Stimulated activated CD4-positive, alpha-beta T cell treated with anti-CD3 and anti-CD28 coated beads, TNF-alpha, amount 100 ng/mL, for 1 hour (primary cell): Measurements from ENCODE around the gene MYO18A.

Source experiments
- DNase-seq, 3 donors: peaks; one replicate each; pipeline ENCODE4 v3.0.0-alpha.2; 2020; ENCODE audit warnings: low read depth in 3 of 3, low spot score in 1 of 3

The MYO18A gene

DNA sequence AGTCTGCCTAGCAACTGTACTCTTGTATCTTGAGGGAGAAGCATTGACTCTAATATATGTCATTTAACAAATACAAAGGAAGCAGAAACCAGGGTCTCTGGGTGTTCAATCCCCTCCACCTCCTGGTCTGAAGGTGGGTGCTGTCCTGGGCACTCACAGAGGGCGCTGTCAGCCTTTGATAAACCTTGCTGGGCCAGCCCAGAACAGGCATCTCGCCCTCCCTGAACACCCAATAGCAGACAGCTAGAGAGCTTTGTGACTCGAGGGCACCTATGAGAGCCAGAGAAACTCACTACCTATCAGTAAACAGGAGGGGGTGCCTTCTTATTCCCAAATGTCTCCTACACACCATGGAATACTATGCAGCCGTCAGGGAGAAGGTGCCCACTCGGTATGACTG lies 143.6 kb downstream of the MYO18A start:
- no peak for DNase-seq

- no peak for DNase-seq
Observed at GRCh38 chr17:29034510-29034909, 145.7 kb downstream of the MYO18A start.

DNA sequence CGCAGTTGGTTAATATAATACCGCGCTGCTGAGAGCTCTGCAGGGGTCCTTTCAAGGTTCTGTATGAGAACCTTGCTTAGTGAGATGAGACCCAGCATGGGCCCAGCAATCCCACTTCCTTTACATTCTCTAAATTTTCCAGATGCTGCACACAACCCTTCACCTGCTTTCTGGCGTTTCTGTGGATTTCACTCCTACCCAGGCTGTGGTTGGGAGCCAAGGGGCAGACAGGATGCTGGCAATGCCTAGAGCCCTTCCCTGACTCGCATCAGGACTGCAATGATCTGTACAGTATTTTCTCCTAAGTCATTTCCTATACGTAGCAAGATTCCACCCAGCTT lies 147.4 kb downstream of the MYO18A start:
- DNase-seq, result no peak

- DNase-seq, result no peak
Observed at GRCh38 chr17:29032013-29032856, 148.0 kb downstream of the MYO18A start.

DNA sequence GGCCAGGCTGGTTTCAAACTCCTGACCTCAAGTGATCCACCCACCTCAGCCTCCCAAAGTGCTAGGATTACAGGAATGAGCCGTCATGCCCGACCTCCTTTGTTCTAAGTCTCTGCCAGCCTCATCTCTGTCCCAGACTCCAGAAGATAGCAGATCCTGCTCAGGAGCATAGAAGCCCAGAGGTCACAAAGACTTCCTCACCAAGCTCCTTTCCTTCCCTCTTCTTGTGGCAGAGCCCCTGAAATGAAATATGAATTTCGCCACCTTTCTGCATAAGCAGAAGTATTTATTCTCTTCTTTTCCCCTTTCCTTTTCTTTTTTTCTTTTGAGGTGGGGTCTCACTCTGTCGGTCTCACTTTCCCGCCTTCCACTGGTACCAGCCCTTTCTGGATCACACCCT lies 148.7 kb downstream of the MYO18A start:
- DNase-seq, result no peak

DNA sequence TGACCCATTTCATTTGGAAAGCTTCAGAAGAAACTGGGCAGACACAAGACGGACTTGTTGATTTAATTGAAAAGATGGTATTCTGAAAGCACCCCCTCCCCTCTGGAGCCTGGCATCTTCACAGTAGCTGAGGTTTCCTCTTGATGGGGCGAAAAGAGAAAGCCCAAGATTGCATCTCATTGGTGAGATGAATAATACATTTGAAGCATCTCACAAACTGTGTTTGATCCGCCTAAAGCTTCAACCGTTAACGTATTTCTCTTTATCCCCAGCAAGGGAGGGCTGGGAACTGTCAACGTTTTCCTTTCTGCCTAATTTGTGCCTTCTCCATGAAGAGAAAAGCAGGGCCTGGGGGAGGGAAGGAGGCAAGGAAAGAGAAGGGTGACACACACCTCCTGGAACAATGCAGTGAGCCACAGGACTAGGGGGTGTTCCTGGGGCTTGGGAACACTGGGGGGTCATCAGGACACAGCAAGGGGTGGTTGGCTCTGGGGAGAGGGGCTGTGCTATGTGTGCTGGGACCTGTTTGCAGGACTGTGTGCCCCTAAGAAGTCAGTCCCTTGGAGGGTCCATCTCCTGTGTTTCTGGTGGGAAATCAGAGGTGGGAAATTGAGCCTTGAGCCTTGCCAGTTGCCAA lies 155.8 kb downstream of the MYO18A start:
- no peak for DNase-seq

DNA sequence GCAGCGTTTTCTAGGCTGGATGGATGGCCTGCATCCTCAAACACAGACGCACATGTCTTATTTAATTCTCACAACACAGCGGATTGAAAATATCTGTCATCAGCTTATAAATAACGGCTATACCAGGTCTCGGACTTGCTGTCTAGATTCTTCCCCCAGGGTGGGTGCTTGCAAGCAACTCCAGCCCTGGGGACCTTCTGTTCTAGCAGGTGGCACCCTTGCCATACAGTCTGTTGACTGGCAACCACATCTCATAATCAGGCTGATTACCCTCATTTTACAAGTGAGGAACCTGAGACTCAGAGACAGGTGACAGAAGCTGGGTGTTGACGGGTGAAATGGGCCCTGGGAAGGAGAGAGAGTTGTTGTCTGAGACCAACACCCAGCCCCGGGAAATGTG lies 158.1 kb downstream of the MYO18A start:
- no peak for DNase-seq

DNA sequence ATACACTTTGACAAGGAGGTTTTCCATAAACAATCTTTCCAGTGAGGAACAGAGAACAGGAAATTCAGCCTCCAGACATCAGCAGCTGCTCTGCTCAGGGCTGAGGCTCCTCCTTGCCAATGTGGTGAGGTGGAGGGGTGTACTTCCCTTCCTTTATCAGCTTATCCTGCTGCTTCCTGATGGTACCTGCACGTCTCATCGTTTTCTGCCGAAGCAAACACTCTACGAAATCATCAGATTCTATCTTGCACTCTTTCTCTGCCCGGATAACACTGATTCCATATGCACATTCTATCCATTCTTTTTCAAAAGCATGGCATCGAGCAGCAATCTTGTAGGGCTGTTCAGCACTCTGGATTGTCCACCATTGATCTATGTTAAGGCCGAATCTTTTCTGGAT lies 159.0 kb downstream of the MYO18A start:
- no peak for DNase-seq
